B cell (primary cell): ENCODE results near the gene OVOL3. TPM values are rescaled to one million over a fixed set of nuclear protein-coding genes. Genes with fewer than 3 reads are reported as not detected.

Experiments
- ATAC-seq: fragments of 200-7000 bp; cut with Tn5 transposase; one replicate; pipeline ENCODE4 v1.10.0; 2021; ENCODE audit warnings: low read depth, mild to moderate bottlenecking, moderate number of reproducible peaks, moderate library complexity
- CTCF ChIA-PET: fragments of 350-600 bp; sonication (Branson Sonifier 250); formaldehyde crosslinking; loops from one replicate; lab custom pipeline; 2021; ENCODE audit warnings: antibody characterized with exemption, inconsistent platforms; lab: Charles Lee
- POLR2A ChIA-PET: fragments of 350-600 bp; sonication (Branson Sonifier 250); formaldehyde crosslinking; loops from one replicate; lab custom pipeline; 2021; ENCODE audit warnings: antibody characterized with exemption; lab: Charles Lee
- DNase-seq: peaks from one replicate; pipeline ENCODE4 v3.0.0; 2013
- H2AFZ ChIP-seq: 2 replicates; pipeline ENCODE4 v1.6.1; 2012; ENCODE audit warnings: mild to moderate bottlenecking, low read depth, low read length; ENCODE audit not compliant: insufficient read depth, poor library complexity, severe bottlenecking
- H3K27ac ChIP-seq, 2 donors: 1 replicate in 1 of 2; 2 replicates in 1 of 2; pipeline ENCODE4 v1.5.1; 2012 to 2013; ENCODE audit warnings: low read length in 2 of 2, mild to moderate bottlenecking in 2 of 2, moderate library complexity in 1 of 2
- H3K27me3 ChIP-seq, 4 experiments: fragments of 200-600 bp in 1 of 4; sonication (generic) in 1 of 4; replicated peaks in 1 of 4; 1 replicate in 2 of 4; 2 replicates in 2 of 4; pipeline versions ENCODE4 v1.6.1 to v1.7.0; 2013 to 2016; ENCODE audit warnings: low read length in 3 of 4, mild to moderate bottlenecking in 2 of 4, mixed read lengths in 1 of 4, moderate library complexity in 1 of 4; ENCODE audit not compliant: insufficient read depth in 4 of 4, control insufficient read depth in 3 of 4; ENCODE audit errors: control extremely low read depth in 1 of 4
- H3K36me3 ChIP-seq, 2 experiments: replicated peaks in 1 of 2; 1 replicate in 1 of 2; 2 replicates in 1 of 2; pipeline versions ENCODE4 v1.6.1 to v1.7.1; 2013; ENCODE audit warnings: low read length in 1 of 2; ENCODE audit not compliant: insufficient read depth in 2 of 2, control insufficient read depth in 1 of 2; ENCODE audit errors: control extremely low read depth in 1 of 2, extremely low read depth in 1 of 2
- H3K4me1 ChIP-seq, 2 donors: fragments of 200-600 bp in 1 of 2; sonication (generic) in 1 of 2; 1 replicate in 1 of 2; 2 replicates in 1 of 2; pipeline versions ENCODE4 v1.5.1 to v1.6.1; 2013 to 2017; ENCODE audit warnings: low read length in 2 of 2; ENCODE audit not compliant: control insufficient read depth in 2 of 2, insufficient read depth in 2 of 2
- H3K4me2 ChIP-seq: replicated peaks from 2 replicates; pipeline ENCODE3; 2012; ENCODE audit warnings: mild to moderate bottlenecking, low read depth, low read length; ENCODE audit not compliant: poor library complexity, severe bottlenecking
- H3K4me3 ChIP-seq, 5 experiments: fragments of 200-600 bp in 1 of 5; sonication (generic) in 1 of 5; 1 replicate in 3 of 5; 2 replicates in 2 of 5; pipeline versions ENCODE4 v1.5.1 to v1.7.0; 2011 to 2016; ENCODE audit warnings: low read length in 4 of 5, mild to moderate bottlenecking in 4 of 5, low read depth in 2 of 5, control low read depth in 1 of 5, moderate library complexity in 1 of 5; ENCODE audit not compliant: insufficient read depth in 1 of 5; ENCODE audit errors: control extremely low read depth in 1 of 5, extremely low read depth in 1 of 5
- H3K79me2 ChIP-seq: fragments of 200-600 bp; sonication (generic); one replicate; pipeline ENCODE4 v1.6.0; 2016; ENCODE audit warnings: low read length; ENCODE audit not compliant: control insufficient read depth, insufficient read depth
- H3K9ac ChIP-seq: fragments of 200-600 bp; sonication (generic); 2 replicates; pipeline ENCODE4 v1.6.1; 2017; ENCODE audit warnings: mild to moderate bottlenecking, low read length, moderate library complexity
- H3K9me3 ChIP-seq, 3 donors: one replicate each; pipeline versions ENCODE4 v1.6.1 to v1.7.1; 2013; ENCODE audit warnings: low read length in 2 of 3; ENCODE audit not compliant: control insufficient read depth in 2 of 3, insufficient read depth in 1 of 3; ENCODE audit errors: control extremely low read depth in 1 of 3
- H4K20me1 ChIP-seq: 2 replicates; pipeline ENCODE4 v1.6.0; 2012; ENCODE audit warnings: mild to moderate bottlenecking, low read length; ENCODE audit not compliant: insufficient read depth, control insufficient read depth, poor library complexity, severe bottlenecking
- H3K27ac Mint-ChIP-seq: one replicate; pipeline ENCODE4 v1.8.0; 2021; ENCODE audit warnings: mixed read lengths
- H3K27me3 Mint-ChIP-seq: one replicate; pipeline ENCODE4 v1.8.0; 2021; ENCODE audit warnings: mixed read lengths
- H3K4me1 Mint-ChIP-seq: one replicate; pipeline ENCODE4 v1.8.0; 2021; ENCODE audit warnings: mixed read lengths
- H3K4me3 Mint-ChIP-seq: one replicate; pipeline ENCODE4 v1.8.0; 2021; ENCODE audit warnings: mixed read lengths
- H3K9me3 Mint-ChIP-seq: one replicate; pipeline ENCODE4 v1.8.0; 2022; ENCODE audit warnings: mixed read lengths; ENCODE audit not compliant: insufficient read depth
- EZH2 ChIP-seq: IDR thresholded peaks from 2 replicates; pipeline ENCODE4 v1.6.1; 2012; ENCODE audit warnings: borderline replicate concordance, low read depth, mild to moderate bottlenecking, moderate library complexity, low read length; ENCODE audit not compliant: insufficient read depth, poor library complexity, severe bottlenecking
- WGBS: methylation state at CpG from one replicate; pipeline ENCODE4 v1.1.5; 2013; ENCODE audit warnings: missing lambda C conversion rate; ENCODE audit not compliant: insufficient coverage; 5-methylcytosine and 5-hydroxymethylcytosine counted together
- intact Hi-C: fragments of 100-400 bp; cut with micrococcal nuclease; formaldehyde crosslinking; loops from one replicate; pipeline ENCODE4 v1.10.0; 2022
- polyA plus RNA-seq: library from polyadenylated mRNA; depleted of rRNA; stranded (reverse); fragments of >200 nt; gene quantifications from 2 replicates; pipeline ENCODE4 v1.2.3, GENCODE V29; 2012
- total RNA-seq, 2 donors: library from RNA; stranded (reverse); fragments of 120-200 nt in 1 of 2; gene quantifications; 1 replicate in 1 of 2; 2 replicates in 1 of 2; pipeline versions ENCODE4 v1.2.3 to v1.2.4, GENCODE V29; 2013 to 2022
- TF ChIP-seq, protein P1 (sequence below): fragments of 200-600 bp; IDR thresholded peaks from one replicate; pipeline ENCODE4 v1.8.0; 2022; ENCODE audit warnings: antibody characterized with exemption, mild to moderate bottlenecking

The OVOL3 gene
- total and polyA plus RNA-seq, 2 donors (not counting 1 experiment from before 2014, with no cell fraction given): not detected

DNA sequence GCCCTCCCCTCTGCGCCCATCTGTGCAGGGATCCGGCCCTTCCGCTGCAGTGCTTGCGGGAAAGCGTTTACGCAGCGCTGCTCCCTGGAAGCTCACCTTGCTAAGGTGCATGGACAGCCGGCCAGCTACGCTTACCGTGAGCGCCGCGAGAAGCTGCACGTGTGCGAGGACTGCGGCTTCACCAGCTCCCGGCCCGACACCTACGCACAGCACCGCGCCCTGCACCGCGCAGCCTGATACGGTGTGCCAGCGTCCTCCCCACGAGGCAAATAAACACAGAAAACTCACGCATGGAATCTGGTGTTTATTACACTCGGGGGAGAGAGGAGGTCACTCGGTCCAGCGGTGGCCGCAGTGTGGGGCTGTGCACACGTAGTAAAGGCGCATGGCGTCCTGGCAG, 2.5 kb downstream of the OVOL3 start:
- H3K9ac ChIP-seq: no peak overlapping the region
- intact Hi-C loops: loop anchor here (10.0 kb wide), 1 partner anchor 469 kb away; the partner anchor contains the start of genes COX6B1 and ETV2
- Mint-ChIP-seq H3K9me3 (no peaks in the 10 kb centered on the region), H3K4me1 (peaks cover 40% of the 10 kb centered on the region), H3K4me3 (peak overlapping the region; percentile 95), H3K27ac (peak overlapping the region; percentile 75), H3K27me3 (no peaks in the 10 kb centered on the region)
- peaks cover 7% of the 10 kb centered on the region for H4K20me1 ChIP-seq
- ChIA-PET CTCF (no interaction called here), POLR2A (interaction anchor here (3.4 kb wide), 1 partner anchor 59 kb away, joined by 22 read pairs; the partner anchor contains the start of genes THAP8 and WDR62)
- peaks cover 0 to 19% of the 10 kb centered on the region in 2 experiments for H3K36me3 ChIP-seq
- WGBS: 97% methylated on average over 34 of the region's 34 CpGs
- no peak for TF ChIP-seq EZH2
- TF ChIP-seq, protein P1, sequence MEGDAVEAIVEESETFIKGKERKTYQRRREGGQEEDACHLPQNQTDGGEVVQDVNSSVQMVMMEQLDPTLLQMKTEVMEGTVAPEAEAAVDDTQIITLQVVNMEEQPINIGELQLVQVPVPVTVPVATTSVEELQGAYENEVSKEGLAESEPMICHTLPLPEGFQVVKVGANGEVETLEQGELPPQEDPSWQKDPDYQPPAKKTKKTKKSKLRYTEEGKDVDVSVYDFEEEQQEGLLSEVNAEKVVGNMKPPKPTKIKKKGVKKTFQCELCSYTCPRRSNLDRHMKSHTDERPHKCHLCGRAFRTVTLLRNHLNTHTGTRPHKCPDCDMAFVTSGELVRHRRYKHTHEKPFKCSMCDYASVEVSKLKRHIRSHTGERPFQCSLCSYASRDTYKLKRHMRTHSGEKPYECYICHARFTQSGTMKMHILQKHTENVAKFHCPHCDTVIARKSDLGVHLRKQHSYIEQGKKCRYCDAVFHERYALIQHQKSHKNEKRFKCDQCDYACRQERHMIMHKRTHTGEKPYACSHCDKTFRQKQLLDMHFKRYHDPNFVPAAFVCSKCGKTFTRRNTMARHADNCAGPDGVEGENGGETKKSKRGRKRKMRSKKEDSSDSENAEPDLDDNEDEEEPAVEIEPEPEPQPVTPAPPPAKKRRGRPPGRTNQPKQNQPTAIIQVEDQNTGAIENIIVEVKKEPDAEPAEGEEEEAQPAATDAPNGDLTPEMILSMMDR: no peak
- peaks cover 40% of the 10 kb centered on the region for H3K79me2 ChIP-seq
- H3K27ac ChIP-seq: no peak overlapping the region
- DNase-seq (no peak), ATAC-seq (no peak)
- H3K27me3 ChIP-seq: no peaks in the 10 kb centered on the region
- no peak overlapping the region for H3K4me3 ChIP-seq
- H2AFZ ChIP-seq: no peak overlapping the region
- peak overlapping the region; percentile 80 for H3K4me2 ChIP-seq
- H3K4me1 ChIP-seq: peaks cover 16 to 23% of the 10 kb centered on the region in 2 donors
- H3K9me3 ChIP-seq: peaks cover 0 to 6% (median 0%) of the 10 kb centered on the region in 3 donors
